K562 (cell line): Measurements from ENCODE around the gene HSPA6. TPM values are rescaled to one million over a fixed set of nuclear protein-coding genes. Genes with fewer than 3 reads are reported as not detected.
A peak's percentile ranks its signal among the peaks of the same experiment; 100 is the strongest.
"Not testable (repeated sequence)": the region's sequence is repeated elsewhere in the genome, so short reads cannot be mapped to it uniquely, and the experiment has no call there.

ENCODE experiments used
- ATF1 ChIP-seq, 2 experiments: fragments of 450-650 bp in 1 of 2; IDR thresholded peaks; 2 replicates each; pipeline ENCODE4 v1.6.1; 2016; ENCODE audit warnings: missing compliant biosample characterization in 1 of 2, missing genetic modification characterization in 1 of 2
- CHAMP1 ChIP-seq: fragments of 450-650 bp; IDR thresholded peaks from 2 replicates; pipeline ENCODE4 v1.6.1; 2016; ENCODE audit warnings: mild to moderate bottlenecking
- CSDE1 ChIP-seq, 2 experiments: fragments of 450-650 bp; IDR thresholded peaks; 2 replicates each; pipeline ENCODE4 v1.6.1; 2016; ENCODE audit warnings: mild to moderate bottlenecking in 1 of 2
- FOXK2 ChIP-seq, 2 experiments: fragments of 450-650 bp; IDR thresholded peaks in 1 of 2; conservative IDR thresholded peaks in 1 of 2; 2 replicates each; pipeline ENCODE4 v1.6.1; 2016; ENCODE audit warnings: low read depth in 2 of 2, mild to moderate bottlenecking in 1 of 2
- HDAC1 ChIP-seq, 2 experiments: fragments of 450-650 bp; IDR thresholded peaks; 2 replicates each; pipeline ENCODE4 v1.6.1; 2016 to 2017; ENCODE audit warnings: inconsistent platforms in 1 of 2, mild to moderate bottlenecking in 1 of 2, moderate library complexity in 1 of 2
- KLF1 ChIP-seq: fragments of 450-650 bp; IDR thresholded peaks from 2 replicates; pipeline ENCODE4 v1.6.1; 2016; ENCODE audit warnings: missing genetic modification characterization, missing compliant biosample characterization
- MNT ChIP-seq, 2 experiments: fragments of 450-650 bp; conservative IDR thresholded peaks; 2 replicates each; pipeline ENCODE4 v1.6.1; 2017; ENCODE audit warnings: mild to moderate bottlenecking in 2 of 2, moderate library complexity in 2 of 2
- POLR2H ChIP-seq: IDR thresholded peaks from 2 replicates; pipeline ENCODE4 v1.6.1; 2016; ENCODE audit warnings: missing genetic modification characterization, low read depth, mild to moderate bottlenecking, control low read depth, missing compliant biosample characterization, moderate library complexity
- RFX5 ChIP-seq: IDR thresholded peaks from 2 replicates; pipeline ENCODE4 v1.6.1; 2011; ENCODE audit warnings: low read depth, mild to moderate bottlenecking, improper control_type of control experiment, low read length
- STAT5A ChIP-seq: IDR thresholded peaks from 2 replicates; pipeline ENCODE4 v1.6.1; 2012; ENCODE audit warnings: low read length, inconsistent platforms, borderline replicate concordance
- TARDBP ChIP-seq: fragments of 450-650 bp; IDR thresholded peaks from 2 replicates; pipeline ENCODE4 v1.6.1; 2016
- TRIM24 ChIP-seq, 2 experiments: fragments of 450-650 bp; IDR thresholded peaks; 2 replicates each; pipeline ENCODE4 v1.6.1; 2016
- ZBTB2 ChIP-seq: fragments of 450-650 bp; IDR thresholded peaks from 2 replicates; pipeline ENCODE4 v1.6.1; 2016; ENCODE audit warnings: antibody characterized with exemption
- ZSCAN29 ChIP-seq: fragments of 450-650 bp; IDR thresholded peaks from 2 replicates; pipeline ENCODE4 v1.6.1; 2017
- polyA plus RNA-seq, 8 experiments: library from polyadenylated mRNA; depleted of rRNA in 4 of 8; stranded (reverse) in 5 of 8; unstranded in 3 of 8; fragments of >200 nt; fragmentation: Nextera tagmentation in 2 of 8; fragmentation: Illumina TruSeq in 1 of 8; extraction: Ambion mirVana in 2 of 8; extraction: Trizol in 1 of 8; gene quantifications; 2 replicates each; pipeline versions ENCODE4 v1.2.1 to v1.2.3, GENCODE V29; 2011 to 2014; ENCODE audit warnings: inconsistent platforms in 1 of 8, missing spikeins in 1 of 8
- total RNA-seq, 7 experiments: library from RNA; depleted of rRNA in 6 of 7; stranded (reverse); fragments of >200 nt in 6 of 7; fragmentation: Illumina TruSeq in 2 of 7; extraction: Trizol in 2 of 7; gene quantifications; 2 replicates each; pipeline versions ENCODE4 v1.2.1 to v1.2.3, GENCODE V29; 2011 to 2021; ENCODE audit warnings: low replicate concordance in 1 of 7

The HSPA6 gene
- total and polyA plus RNA-seq, 9 of the 15 experiments (the other 6 are each of a cell fraction or from before 2014, with no cell fraction given): 0.15 to 10.0 (median 2.4) TPM

GRCh38 chr1:161530671-161531641 is 6.6 kb downstream of the HSPA6 start (continued):
- peak; percentile 41 to 86; a peak in 3 of 4 replicates for TF ChIP-seq FOXK2 (conservative IDR thresholded peaks at IDR 0.05 in 1 of 2, IDR thresholded peaks at IDR 0.05 in 1 of 2; ENCODE audit: low read depth in 2 of 2)
- 0 out of 2 replicates have a peak, but pooled peaks have one; percentile 14 for TF ChIP-seq KLF1 (tag)
- TF ChIP-seq HDAC1 (IDR thresholded peaks at IDR 0.05): peak; percentile 53 to 79; a peak in 3 of 4 replicates
- TF ChIP-seq CSDE1 (IDR thresholded peaks at IDR 0.05): peak in 1 of 2 experiments; percentile 84; a peak in 2 of 4 replicates
- TF ChIP-seq MNT (conservative IDR thresholded peaks at IDR 0.05): peak; percentile 17 to 46; a peak in 2 of 4 replicates
- peak; percentile 16 to 73; a peak in 2 of 4 replicates for TF ChIP-seq TRIM24 (IDR thresholded peaks at IDR 0.05)
- not testable (repeated sequence) for TF ChIP-seq ATF1 (CRISPR knock-in tag; IDR thresholded peaks at IDR 0.05)
- TF ChIP-seq ATF1 (tag; IDR thresholded peaks at IDR 0.05): peak; percentile 76
- peak; percentile 19; the same call in 1 of the 2 replicates for TF ChIP-seq CHAMP1
- TF ChIP-seq TARDBP: peak; percentile 83; the same call in 1 of the 2 replicates
- peak; percentile 99 for TF ChIP-seq POLR2H (tag)
- peak; percentile 58; the same call in 1 of the 2 replicates for TF ChIP-seq RFX5
- TF ChIP-seq ZSCAN29: peak; percentile 98
- peak; percentile 28; the same call in 1 of the 2 replicates for TF ChIP-seq STAT5A
- TF ChIP-seq ZBTB2: peak; percentile 76
